ENCODE results near the gene PTP4A1.
"Not testable (repeated sequence)": the region's sequence is repeated elsewhere in the genome, so short reads cannot be mapped to it uniquely, and the experiment has no call there.

Gene PTP4A1

DNA sequence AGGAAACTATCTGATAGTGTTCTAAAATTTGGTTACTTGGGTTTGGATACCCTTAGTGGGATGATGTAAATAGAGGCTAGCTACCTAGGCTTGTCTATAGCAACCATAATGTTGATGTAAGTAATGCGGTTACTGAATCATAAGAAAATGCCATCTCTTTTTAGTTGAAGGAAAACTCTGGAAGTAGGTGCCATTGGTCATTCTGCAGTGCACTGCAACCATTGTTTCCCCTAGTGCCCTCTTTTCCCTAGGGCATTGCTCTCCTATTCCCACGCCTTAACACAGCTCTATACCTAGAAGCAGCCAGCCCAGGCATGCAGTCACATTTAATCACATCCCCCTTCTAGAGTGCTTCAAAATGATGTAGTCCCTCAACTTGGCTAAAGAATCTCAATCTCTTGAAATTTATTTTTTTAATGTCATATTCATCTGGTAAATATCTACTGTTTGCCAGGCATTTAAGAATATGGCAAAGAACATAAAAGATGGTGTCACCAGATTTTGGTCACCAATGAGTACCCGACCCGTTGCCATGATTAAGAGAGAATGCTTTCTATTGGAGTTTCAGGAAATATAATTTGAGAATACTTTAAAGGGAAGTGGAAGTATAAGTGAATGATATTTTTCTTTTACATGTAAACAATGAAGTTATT is 10.4 kb downstream of the PTP4A1 start:
- no peak for DNase-seq

DNA sequence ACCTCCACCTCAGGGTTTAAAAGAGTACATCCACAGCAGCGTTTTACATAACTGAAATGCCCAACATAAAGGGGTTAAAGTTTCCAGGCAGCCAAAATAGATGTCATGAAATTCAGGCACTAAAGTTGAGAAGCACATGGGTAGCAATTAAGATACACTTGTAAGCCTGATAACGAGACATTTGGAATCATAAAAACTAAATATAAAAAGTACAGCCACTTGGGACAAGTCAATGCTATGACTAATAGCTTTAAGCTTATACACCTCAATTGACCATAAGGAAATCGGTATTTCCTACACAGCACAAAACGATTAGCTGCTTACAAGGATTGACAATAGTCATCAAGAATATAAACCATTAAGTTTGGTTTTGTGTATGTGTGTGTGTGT is 11.8 kb downstream of the PTP4A1 start:
- DNase-seq = no peak

GRCh38 chr6:63584566-63584965 is 12.3 kb downstream of the PTP4A1 start:
- no peak for DNase-seq

DNA sequence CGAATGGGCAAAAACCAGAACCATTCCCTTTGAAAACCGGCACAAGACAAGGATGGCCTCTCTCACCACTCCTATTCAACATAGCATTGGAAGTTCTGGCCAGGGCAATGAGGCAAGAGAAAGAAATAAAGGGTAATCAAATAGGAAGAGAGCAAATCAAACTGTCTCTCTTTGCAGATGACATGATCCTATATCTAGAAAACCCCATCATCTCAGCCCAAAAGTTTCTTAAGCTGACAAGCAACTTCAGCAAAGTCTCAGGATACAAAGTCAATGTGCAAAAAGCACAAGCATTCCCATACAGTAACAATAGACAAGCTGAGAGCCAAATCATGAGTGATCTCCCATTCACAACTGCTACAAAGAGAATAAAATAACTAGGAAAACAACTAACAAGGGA is 13.4 kb downstream of the PTP4A1 start:
- not testable (repeated sequence) for DNase-seq

DNA sequence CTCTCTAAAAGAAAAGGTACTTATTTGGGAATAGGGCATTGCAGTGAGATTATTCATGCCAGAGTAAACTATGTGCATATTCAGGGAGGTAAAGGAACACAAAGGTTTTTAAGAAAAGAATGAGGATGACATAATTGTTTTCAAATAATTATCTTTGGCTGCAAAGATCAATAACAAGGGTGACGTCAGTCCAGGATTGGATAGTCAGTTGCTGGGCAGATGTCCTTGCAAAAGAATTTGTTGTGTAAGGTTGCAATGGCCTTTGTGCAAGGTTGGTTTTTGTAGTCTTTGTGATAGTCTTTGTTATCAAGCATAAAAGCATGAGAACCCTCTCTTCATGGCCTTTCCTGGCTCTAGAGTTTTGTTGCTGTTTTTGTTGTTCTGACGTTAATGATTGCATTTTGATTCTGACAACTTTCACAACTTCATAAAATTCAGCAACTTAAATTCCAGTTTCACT is 17.7 kb downstream of the PTP4A1 start:
- no peak for DNase-seq

DNA sequence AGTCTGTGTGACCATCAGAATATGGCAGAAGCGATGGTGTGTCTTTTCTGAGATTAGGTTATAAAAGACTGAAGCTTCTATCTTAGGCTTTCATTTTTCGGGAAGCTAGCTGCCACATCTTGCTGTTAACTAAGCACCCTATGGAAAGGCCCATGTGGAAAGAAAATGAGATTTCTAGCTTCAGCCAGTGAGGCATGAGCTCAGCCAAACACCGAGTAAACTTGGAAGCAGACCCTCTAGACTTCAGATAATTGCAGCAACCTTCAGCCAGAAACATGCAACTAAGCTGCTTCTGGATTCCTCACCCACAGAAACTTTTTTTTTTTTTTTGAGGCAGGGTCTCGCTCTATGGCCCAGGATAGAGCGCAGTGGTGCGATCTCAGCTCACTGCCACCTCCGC is 20.6 kb downstream of the PTP4A1 start:
- DNase-seq = no peak

DNA sequence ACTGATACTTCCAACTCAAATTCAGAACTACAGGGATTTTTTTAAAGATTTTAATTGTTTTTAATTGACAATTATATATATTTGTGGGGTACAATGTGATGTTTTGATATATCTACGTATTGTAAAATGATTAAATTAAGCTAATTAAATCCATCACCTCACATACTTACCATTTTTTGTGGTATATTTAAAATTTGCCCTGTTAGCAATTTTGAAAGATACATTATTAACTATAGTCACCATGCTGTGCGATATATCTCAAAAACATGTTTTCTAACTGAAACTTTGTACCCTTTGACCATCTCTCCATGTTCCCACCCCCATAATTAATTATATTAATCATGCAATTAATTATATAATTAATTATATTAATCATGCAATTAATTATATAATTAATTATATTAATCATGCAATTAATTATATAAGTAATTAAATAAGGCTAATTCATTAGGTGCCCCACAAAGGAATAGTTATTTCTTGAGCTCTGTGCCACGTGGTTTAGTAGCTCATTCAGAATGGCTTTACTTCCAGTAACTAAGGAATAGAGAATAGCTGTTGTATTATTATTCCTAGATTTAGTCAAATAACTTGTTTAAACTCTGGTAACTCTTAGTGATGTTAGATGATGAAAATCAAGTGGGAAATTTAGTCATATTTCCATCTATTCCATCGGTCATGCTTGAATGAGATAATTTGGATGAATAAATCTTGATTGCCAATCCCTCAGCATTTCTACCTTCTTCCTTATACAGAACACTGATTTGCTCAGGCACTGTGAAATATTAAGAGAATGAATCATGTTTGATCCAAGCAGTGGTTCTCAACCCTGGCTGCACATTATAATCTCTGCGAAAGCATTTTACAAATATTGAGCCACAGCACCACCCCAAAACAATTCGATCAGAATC is 25.1 kb downstream of the PTP4A1 start:
- no peak for DNase-seq

GRCh38 chr6:63598049-63599036 is 26.1 kb downstream of the PTP4A1 start:
- DNase-seq = peak in 55 of 56 donors; percentile 4 to 80 (median 60)

DNA sequence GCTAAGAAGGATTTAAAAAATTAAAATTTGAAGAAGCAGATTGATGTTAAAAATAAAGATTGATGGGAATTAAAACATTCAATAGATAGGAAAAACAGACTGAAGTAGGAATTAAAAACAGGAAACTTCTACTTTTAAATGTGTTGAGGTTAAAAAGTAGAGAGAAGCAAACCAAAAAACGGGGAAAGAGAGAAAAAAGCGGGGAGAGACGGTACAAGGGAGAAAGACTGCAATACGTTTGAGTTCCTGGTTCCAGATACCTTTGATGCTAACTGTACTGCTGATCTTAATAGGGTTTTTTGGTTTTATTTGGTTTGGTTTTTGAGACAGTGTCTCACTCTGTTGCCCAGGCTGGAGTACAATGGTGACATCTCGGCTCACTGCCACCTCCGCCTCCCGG is 27.0 kb downstream of the PTP4A1 start:
- no peak for DNase-seq

DNA sequence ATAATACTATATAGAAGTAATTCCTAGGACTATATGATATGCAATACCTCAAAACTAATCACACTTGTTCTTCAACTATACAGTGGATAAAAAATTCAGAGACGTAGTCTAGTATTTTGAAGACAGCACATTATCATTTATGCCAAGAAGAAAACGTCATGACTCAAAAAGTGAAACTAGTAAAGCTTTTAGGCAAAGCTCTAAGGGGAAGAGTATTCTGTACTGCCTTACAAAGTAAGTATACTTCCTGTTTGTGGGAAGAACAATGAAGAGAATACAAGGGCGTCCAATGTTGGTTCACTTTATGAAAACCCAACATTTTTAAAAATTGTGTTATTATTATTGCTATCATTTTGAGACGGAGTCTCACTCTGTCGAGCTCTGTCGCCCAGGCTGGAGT is 27.9 kb downstream of the PTP4A1 start:
- DNase-seq = no peak

- DNase-seq = no peak
Measured at GRCh38 chr6:63609231-63609630, 37.0 kb downstream of the PTP4A1 start.

GRCh38 chr6:63610944-63611343 is 38.7 kb downstream of the PTP4A1 start:
- DNase-seq = no peak

DNA sequence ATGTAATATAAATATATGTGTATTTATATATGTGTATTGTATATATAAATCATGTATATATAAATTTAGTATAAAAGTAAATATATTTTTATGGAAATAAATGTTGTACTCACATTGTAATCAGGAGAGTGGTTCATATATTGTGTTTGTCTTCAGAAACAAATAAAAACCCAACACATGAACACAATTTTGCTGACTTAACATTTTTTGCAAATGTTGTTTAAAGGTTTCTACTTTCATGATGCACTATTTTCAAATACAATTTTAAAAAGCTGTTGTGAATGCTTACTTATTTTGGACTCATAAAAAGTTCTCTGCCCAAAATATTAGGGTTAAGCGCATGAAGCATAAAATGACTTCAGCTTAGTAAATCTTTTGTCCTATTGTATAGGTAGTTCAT is 39.3 kb downstream of the PTP4A1 start:
- no peak for DNase-seq

GRCh38 chr6:63615590-63615989 is 43.3 kb downstream of the PTP4A1 start:
- DNase-seq = no peak
